Dermis microvascular lymphatic vessel endothelial cell (primary cell): Measurements from ENCODE around the gene OR2K2. TPM values are rescaled to one million over a fixed set of nuclear protein-coding genes. Genes with fewer than 3 reads are reported as not detected.
"Not testable (repeated sequence)": the region's sequence is repeated elsewhere in the genome, so short reads cannot be mapped to it uniquely, and the experiment has no call there.

Experiments used
- DNase-seq, 2 donors: peaks; one replicate each; pipeline versions ENCODE4 v3.0.0 to v3.0.0-alpha.2; 2010; ENCODE audit warnings: low read depth in 2 of 2
- total RNA-seq: library from RNA; depleted of rRNA; stranded (reverse); fragments of >200 nt; gene quantifications from 2 replicates; pipeline ENCODE4 v1.2.1, GENCODE V29; 2014

The OR2K2 gene, protein sequence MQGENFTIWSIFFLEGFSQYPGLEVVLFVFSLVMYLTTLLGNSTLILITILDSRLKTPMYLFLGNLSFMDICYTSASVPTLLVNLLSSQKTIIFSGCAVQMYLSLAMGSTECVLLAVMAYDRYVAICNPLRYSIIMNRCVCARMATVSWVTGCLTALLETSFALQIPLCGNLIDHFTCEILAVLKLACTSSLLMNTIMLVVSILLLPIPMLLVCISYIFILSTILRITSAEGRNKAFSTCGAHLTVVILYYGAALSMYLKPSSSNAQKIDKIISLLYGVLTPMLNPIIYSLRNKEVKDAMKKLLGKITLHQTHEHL
- total RNA-seq: not detected in 2 replicates

DNA sequence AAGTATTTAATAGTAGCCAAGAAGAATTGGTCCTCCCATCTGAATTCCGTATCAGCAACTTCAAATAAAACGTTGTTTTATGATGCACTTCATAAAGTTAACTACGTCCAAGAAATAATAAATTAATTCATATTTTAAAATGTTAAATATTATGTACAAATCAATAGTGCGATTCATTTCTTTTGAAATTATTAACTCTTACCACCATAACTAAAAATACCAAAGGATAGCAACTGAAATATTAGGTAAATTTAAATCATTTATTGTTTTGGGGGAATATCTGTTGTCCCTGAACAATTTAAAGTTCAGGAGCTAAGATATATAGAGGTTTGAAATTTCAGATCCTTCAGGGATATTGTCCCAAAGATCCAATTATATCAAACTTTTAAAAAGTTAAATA, at the start of gene OR2K2:
Gene OR2K2 (minus strand): TSS at position 101 of the 400 bp plus-strand sequence. CDS start 1,791 bp downstream, outside the sequence.
- no peak for DNase-seq

DNA sequence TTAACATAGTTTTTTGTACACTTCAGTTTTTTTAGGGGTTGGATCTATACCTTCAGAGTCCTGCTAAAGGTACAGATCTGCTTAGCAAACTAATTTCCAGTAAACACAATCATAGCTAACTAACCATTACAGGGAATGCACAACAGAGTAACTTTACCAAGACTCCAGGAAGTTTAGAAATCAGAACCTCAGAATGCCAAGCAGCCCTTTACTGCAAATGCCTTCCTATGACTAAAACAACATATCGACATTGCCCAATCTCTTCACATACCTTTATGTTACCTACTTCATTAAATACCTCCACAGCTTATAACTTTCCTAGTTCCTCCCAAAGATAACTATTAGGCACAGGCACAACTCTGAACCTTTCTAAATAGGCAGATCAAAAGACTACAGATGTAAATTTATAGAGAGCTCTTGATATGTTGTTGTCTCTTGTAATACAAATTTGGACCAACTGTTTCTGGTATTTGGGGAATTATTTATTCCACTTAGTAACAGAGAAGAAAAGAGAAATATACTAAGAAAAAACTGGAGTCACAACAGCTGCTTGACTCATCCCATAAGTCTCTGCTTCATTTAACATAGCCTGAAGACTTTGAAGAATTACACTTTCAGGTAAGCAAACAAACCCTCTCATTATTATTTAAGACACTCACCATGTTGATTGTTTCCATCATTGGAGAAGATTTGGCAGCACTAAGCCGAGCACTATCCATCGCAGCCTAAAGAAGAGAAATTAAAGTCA, 46.0 kb upstream of the OR2K2 start:
- no peak for DNase-seq

DNA sequence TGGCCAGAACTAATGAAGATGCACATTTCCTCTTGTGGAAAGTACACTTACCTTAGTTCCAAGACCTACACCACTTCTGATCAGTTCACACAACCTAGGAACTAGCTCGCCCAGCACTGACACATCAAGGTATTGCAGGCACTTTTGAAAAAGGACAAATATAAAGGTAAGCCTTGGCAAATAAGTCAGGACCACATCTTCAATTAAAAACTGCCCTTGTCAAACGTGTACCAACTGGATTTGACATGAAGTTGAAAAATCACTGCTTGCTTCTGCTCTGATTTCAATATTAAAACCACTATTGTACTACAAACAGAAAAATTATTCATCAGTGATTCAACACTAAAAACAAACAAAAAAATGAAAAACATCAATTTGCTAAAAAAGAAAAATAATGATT, 45.0 kb upstream of the OR2K2 start:
- DNase-seq: no peak

DNA sequence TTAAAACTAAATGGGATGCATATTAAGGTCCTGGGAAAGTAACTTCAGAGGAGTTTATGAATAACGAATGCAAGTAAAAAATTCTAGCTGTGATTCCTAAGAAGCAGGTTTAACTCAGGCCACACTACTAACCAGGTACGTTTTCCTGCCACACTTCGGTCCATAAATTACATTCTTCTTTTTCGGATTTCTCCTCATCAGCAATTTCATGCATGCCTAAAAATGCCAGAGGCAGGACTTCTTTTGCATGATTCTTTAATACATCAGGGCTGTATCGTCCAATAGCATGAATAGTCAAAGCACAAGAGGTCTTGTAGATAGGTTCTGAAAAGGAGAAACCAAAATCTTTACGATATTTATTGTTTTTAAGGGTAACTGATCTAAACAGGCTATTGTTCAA, 42.3 kb upstream of the OR2K2 start:
- DNase-seq: no peak

DNA sequence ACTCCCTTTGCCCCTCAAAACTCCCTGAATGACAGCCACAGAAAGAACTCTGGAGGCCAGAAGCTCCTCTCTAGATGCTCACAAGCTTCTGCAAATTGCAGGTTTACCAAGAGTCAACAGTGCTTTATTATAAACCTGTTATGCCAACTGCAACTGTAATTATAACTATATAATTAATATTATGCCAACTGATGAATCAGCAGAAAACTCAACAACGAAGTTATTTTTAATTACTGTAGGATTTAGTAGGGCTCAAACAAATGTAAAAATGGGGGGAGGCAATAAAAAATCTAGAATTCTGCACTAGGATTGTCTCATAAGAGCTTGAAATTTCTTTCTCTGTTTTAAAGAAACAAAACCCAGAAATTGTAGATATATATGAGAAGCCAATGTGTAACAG, 37.0 kb upstream of the OR2K2 start:
- DNase-seq: no peak

DNA sequence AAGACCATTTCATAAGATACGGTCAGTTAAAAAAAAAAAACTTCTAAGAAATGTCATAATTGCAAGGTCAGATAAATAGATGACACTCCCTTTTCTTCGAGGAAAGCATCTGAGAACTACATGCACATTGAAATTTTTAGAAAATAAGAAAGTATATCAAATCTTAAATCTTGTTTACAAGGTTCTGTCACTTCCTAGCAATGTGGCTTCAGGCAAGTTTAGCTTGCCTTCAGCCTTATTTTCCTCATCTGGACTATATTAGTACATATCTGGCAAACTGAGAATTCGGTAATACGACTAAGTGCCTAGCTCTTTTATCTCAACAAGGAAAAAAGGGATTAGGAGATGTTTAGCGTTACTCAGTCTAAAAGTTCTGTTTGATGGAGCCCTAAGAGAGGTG, 32.5 kb upstream of the OR2K2 start:
- DNase-seq: no peak

DNA sequence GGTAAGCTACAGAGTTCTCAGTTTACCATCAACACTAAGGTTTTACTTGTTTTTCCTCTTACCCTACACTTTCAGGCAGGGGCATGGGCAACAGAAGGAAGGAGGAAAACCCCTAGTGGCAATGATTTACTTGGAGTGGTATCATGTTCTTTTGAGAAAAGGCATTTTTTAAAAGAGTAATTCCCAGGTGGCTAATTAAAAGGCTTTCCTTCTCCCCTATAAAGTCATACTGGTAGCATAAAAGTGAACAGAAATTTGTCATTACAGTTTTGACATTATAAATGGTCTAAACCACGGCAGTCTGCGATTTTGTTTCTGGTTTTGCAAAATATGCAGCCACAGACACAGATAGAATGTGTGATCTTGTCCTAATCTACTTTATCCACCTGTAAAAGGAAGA, 30.9 kb upstream of the OR2K2 start:
- no peak for DNase-seq

DNA sequence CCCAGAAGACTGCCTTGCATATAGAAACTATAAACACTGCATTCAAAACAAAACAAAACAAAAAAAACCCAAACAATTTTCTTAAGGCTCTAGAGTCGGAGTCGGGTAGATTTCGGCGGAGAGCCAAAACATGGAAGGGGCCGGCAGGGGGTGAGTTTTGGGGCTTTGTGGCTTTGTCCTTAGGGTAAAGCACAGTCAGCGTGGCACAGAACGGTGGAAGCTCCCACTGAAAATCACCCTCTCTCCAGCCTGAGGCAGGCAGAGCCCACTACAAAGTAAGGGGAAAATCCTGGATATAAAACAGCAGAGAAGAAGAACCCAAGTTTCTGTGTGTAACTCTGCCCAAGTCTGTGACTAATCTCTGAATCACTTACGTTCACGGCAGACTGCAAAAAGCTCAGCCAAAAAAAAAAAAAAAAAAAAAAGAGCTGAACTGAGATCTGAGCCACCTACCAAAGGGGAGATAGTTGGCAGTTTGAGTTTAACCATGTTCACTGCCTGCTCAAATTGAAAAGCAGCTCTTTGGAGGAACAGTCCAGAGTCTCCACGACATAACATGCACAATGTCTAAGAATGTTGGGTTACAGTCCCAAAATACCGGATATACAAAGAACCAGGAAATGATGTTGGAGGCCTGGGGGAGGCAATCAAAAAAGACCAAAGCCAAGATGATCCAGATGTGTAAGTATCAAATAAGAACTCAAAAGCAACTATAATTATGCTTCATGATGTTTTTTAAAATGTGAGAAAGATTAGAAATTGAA, 26.6 kb upstream of the OR2K2 start:
- DNase-seq: peak in 1 of 2 donors; percentile 59

DNA sequence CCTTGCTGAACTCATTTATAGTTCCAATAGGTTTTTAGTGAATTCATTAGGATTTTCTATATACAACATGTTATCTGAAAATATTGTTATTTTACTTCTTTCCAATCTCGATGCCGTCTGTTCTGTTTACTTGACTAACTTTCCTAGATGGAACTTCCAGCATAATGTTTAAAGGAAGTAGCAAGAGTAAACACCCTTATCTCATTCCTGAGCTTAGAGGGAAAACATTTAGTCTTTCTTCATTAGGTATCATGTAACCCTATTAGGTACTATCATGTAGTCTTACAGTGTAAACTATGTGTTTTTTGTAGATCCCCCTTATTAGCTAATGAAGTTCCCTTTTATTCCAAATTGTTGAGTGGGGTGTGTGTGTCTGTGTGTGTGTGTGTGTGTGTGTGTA, 22.5 kb upstream of the OR2K2 start:
- no peak for DNase-seq

DNA sequence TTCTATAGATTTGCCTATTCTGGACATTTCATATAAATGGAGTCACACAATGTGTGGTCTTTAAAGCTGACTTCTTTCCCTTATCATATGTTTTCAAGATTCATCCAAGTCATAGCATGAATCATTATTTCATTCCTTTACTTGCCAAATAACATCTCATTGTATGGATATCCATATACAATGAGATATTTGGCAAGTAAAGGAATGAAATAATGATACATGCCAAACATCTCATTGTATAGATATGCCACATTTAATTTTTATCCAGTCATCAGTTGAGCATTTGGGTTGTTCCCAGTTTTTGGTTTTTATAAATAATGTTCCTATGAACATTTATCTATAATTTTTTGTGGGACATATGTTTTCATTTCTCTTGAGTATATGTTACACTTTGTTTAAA, 20.5 kb upstream of the OR2K2 start:
- DNase-seq: no peak

DNA sequence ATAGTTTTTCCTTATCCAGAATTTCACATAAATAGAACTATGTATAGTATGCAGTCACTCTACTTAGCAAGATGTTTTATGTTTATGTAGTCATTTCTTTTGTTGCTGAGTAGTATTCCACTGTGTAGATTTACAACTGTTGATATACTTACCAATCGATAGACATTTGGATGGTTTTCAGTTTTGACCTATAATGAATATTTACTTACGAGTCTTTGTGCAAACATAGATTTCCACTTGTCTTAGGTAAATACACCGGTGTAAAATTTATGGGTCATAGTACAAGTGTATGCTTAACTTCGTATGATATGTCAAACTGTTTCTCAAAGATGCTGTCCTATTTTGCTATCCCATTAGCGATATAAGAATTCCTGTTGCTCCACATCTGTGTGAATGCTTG, 19.7 kb upstream of the OR2K2 start:
- DNase-seq: no peak

DNA sequence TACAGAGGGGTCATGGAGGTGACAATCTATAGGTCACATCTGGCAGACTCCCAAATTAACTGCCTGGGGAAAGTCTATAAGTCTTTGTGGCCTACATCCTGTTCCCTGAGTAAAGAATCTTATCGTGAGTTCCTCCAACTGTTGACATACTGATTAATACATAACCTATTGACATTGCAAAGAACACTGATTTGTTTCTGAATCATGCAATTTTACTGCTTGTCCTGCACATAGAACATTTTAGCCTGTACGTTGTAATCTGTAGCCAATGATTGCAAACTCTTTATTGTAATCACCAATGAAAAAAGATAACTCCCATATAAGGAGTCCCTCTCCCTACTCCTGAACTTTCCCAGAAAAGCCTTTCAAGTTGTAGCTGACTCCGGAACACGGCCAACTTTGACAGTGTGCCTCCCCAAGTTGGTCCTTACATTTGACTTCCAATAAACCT, 18.8 kb upstream of the OR2K2 start:
- DNase-seq: peak in 1 of 2 donors; percentile 87

DNA sequence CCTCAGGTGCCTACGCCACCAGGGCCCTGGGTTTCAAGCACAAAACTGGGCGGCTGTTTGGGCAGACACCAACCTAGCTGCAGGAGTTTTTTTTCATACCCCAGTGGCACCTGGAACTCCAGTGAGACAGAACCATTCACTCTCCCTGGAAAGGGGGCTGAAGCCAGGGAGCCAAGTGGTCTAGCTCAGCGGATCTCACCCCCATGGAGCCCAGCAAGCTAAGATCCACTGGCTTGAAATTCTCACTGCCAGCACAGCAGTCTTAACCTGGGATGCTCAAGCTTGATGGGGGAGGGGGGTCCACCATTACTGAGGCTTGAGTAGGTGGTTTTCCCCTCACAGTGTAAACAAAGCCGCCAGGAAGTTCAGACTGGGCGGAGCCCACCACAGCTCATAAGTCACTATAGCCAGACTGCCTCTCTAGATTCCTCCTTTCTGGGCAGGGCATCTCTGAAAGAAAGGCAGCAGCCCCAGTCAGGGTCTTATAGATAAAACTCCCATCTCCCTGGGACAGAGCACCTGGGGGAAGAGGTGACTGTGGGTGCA, 4.4 kb upstream of the OR2K2 start:
- not testable (repeated sequence) for DNase-seq

DNA sequence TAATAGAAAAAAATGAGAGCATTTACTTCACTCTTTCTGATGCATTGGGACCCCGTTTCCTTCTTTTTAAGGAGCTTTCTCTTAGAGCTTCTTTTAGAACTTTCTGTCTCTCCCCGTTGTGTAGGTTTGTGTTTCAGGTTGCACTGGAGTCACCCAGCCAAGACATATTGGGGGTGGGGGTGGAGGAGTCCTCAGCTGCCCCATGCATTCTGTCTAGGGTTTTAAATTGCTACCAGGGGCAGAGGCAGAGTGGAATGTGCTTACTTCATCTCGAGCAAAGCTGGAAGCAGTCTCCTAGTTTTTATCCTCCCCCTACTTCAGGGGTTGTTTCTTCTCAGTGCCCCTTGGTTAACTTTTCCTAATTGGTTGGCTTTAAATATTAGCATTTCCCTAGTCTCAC, 9.4 kb downstream of the OR2K2 start:
- DNase-seq: no peak

DNA sequence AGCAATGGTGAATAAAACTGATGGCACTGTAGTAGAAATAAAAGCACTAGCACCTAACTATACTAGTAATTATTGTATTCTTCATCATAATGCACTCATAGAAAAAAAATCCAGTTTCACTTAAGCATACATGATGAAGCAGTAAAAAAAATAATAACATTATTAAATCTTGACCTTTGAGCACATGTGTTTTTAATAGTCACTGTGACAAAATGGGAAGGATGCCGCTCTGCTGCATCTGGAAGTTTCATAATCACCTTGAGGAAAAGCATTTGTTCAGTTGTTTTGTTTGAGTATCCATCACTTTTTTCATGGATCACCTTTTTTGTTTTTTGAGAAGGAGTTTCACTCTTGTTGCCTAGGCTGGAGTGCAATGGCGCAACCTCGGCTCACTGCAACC, 13.2 kb downstream of the OR2K2 start:
- no peak for DNase-seq

DNA sequence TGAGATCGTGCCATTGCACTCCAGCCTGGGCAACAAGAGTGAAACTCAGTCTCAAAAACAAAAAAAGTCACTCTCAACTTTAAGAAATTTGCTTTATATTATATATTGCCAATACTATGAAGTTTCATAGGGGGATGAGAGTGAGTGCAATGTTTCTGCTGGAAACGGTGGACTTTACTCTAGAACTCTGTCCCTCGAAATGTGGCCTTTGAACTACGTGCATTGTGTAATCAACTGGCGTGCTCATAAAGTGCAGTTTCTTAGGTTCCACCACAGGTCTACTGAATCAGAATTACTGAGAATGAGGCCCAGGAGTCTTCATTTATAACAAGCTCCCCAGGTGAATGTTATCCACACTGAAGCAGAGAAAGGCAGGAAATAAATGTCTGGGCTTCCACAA, 24.1 kb downstream of the OR2K2 start:
- DNase-seq: no peak

DNA sequence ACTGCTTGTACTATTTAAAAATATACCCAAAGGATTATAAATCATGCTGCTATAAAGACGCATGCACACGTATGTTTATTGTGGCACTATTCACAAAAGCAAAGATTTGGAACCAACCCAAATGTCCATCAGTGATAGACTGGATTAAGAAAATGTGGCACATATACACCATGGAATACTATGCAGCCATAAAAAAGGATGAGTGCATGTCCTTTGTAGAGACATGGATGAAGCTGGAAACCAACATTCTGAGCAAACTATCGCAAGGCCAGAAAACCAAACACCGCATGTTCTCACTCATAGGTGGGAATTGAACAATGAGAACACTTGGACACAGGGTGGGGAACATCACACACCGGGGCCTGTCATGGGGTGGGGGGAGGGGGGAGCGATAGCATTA, 26.0 kb downstream of the OR2K2 start:
- DNase-seq: not testable (repeated sequence)

DNA sequence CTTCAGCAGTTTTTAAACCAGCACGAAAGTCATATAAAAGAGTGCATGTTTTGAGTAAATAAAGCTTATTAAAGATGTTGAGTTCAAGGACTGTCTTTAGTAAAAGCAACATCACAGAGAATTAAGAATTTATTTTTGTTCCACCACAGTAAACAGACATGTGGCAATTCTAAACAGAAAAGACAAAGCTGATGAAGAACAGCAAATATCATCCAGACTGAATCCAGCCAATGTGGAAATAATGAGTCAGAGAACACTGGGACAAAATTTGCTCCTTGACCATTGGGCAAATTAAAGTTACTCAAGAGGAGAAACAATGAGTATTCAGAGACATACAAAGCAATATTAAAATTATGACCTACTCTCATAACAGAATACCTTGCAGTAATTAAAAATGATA, 28.8 kb downstream of the OR2K2 start:
- no peak for DNase-seq

DNA sequence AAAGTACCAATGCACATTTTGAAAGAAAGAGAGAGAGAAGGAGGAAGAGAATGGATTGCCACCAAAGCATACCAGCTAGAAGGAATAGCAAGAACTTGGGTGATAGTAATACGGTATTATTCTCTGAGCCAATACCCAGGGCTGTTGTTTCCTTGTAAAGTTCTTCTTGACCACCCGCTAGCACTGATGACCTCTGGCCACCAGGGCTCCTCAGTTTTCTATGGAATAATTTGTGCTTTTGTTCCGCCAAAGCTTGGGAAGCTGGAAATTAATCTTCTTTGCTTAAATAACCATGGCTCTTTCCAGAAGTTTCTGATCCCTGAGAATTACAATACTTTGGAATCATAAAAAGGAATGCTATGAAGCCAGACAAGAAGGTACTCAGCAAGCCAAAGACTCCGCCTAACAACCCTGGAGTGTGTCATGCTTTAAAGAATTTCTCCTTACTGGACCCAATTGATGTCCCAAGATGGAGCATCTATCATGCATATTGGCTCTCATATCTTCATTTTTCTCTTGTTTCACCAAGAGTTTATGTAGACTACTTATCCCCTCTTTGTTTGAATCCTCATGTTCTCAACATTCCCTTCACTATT, 29.8 kb downstream of the OR2K2 start:
- no peak for DNase-seq

DNA sequence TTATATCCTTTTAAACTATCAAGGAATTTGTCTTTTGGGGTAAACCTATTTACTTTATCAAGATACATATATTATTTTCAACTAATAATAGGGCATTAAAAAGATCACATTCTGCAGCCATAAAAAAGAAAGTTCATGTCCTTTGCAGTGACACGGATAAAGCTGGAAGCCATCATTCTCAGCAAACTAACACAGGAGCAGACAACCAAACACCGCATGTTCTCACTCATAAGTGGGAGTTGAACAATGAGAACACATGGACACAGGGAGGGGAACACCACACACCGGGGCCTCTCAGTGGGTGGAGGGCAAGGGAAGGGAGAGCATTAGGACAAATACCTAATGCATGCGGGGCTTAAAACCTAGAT, 30.4 kb downstream of the OR2K2 start:
- not testable (repeated sequence) for DNase-seq

DNA sequence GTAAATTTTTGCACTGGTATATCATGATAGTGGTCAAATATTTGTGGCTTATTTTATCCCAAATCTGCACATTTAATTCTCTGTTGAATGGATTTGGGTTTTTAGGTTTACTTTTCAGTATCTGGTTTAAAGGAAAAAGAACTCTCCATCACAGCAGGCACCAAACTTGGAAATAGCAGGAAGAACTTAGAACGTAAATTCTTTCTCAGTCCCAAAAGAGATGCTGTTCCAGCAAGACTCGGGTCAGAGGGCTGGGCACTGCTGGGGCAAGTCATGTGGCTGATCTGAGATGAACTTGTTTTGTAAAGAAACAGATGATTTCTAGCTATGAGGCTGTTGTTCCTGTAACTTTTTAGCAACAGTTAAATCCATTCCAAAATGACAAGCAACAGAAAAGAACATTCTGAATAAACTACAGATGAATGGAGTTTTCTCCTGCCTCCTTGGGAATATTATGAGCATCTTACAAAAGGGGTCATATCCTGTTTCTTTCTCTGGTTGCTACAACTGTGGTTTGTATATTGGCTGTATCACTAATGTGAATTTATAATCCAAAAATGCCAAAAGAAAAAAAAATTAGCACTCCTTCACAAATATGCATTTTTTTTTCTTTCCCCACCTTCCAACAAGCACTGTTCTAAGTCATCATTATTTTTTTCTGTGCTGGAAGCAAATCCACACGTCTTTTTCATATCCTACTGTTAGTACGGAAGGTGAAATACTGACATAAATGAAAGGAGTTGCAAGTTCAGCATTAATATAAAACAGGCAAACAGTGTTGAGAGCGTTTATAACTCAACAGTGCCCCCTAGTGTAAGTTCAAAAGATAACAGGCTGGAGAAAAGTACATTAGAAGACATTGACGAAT, 31.1 kb downstream of the OR2K2 start:
- peak; percentile 35 to 54 for DNase-seq
